HG03565 (cell line): ENCODE data around the gene MET.

Experiments
- ATAC-seq: cut with Tn5 transposase; IDR thresholded peaks from one replicate; pipeline ENCODE4 v1.9.1; 2021; ENCODE audit warnings: mild to moderate bottlenecking, moderate library complexity; ENCODE audit not compliant: unreplicated experiment

MET gene

DNA sequence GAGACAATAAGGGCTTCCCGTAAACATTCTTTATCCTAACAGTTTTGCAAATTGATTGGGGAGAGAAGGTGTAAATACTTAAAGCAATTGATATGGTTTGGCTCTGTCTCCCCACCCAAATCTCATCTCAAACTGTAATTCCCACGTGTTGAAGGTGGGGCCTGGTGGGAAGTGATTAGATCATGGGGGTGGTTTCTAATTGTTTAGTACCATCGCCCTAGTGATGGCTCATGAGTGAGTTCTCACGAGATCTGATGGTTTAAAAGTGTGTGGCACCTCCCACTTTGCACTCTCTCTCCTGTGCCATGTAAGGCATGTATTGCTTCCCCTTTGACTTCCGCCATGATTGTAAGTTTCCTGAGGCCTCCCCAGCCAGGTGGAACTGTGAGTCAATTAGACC, 168.3 kb downstream of the MET start:
- no peak for ATAC-seq

DNA sequence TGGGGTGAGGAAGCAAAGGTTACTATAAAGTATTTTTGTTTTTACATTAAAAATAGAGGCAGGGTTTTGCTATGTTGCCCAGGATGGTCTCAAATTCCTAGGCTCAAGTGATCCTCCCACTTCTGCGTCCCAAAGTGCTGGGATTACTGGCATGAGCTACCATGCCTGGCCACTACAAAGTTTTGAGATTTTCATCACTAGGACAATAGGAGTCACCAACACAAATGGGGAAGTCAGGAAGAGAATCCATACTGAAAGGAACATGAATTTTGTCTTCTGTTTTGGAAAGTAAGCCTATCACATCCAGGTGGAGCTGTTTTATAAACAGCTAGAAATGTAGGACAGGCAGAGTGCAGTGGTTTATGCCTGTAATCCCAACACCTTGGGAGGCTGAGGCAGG, 170.4 kb downstream of the MET start:
- no peak for ATAC-seq

DNA sequence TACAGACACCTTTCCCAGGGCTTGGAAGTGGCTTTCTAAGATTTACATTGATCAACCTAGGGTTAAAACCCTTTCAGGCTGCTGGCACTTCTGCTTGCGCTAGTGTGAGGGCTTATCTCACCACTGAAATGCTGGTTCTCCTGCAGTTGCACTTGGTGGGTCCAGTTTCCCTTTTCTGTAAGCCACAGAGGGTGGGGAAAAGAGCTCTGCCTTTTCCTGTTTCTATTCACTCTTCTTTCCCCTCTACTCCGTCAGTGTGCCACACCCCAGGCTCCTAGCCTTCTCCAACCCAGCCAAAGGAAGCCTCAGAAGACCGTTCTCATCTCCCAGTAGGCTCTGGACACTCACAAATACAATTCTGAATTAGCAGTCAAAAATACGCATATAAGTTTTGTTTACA, 171.4 kb downstream of the MET start:
- no peak for ATAC-seq
